K562 (cell line): ENCODE results near the gene JDP2. TPM values are rescaled to one million over a fixed set of nuclear protein-coding genes. Genes with fewer than 3 reads are reported as not detected.

ENCODE experiments used
- ATAC-seq: fragments of 200-7000 bp; cut with Tn5 transposase; 3 replicates; pipeline ENCODE4 v1.9.1; 2020; ENCODE audit warnings: moderate library complexity
- BruUV-seq: library from RNA; stranded (reverse); fragments of 400-500 nt; replicated peaks from 2 replicates; lab custom pipeline; 2021; lab: Mats Ljungman, UMichigan
- CTCF ChIA-PET: fragments of 300-600 bp; formaldehyde crosslinking; extraction: SDS; loops from one replicate; lab custom pipeline; 2021; ENCODE audit warnings: low intra/inter-chr PET ratio; lab: Yijun Ruan, JAX
- POLR2A ChIA-PET: fragments of 300-600, 350-650 bp; sonication (Branson Sonifier 250); formaldehyde crosslinking; extraction: SDS; loops from one replicate; lab custom pipeline; 2021; ENCODE audit warnings: antibody characterized with exemption, inconsistent platforms; lab: Yijun Ruan, JAX
- DNase-seq, 4 experiments: peaks; one replicate each; pipeline versions ENCODE4 v3.0.0 to v3.0.0-alpha.2; 2011 to 2018; ENCODE audit warnings: low spot score in 3 of 4, mixed read lengths in 3 of 4; ENCODE audit errors: extremely low read depth in 1 of 4
- FAIRE-seq: peaks from 2 replicates; lab custom pipeline; 2011; peaks lifted over from hg19 to GRCh38; lab: Jason Lieb, UNC
- H2AFZ ChIP-seq: 2 replicates; pipeline ENCODE4 v1.6.0; 2011; ENCODE audit warnings: low read depth, low read length, control low read depth, inconsistent platforms
- H3K27ac ChIP-seq: fragments of 200-600 bp; 3 replicates; pipeline ENCODE4 v1.8.0; 2011; ENCODE audit warnings: low read depth, mild to moderate bottlenecking, control low read depth, inconsistent platforms, low read length, moderate library complexity, mixed read lengths; ENCODE audit errors: extremely low read depth
- H3K27me3 ChIP-seq, 2 experiments: fragments of 300-600 bp in 1 of 2; 2 replicates in 1 of 2; 3 replicates in 1 of 2; pipeline versions ENCODE4 v1.6.0 to v1.8.0; 2011; ENCODE audit warnings: inconsistent platforms in 2 of 2, low read length in 2 of 2, mild to moderate bottlenecking in 1 of 2, mixed read lengths in 1 of 2, moderate library complexity in 1 of 2; ENCODE audit not compliant: control insufficient read depth in 2 of 2, insufficient read depth in 2 of 2
- H3K36me3 ChIP-seq: fragments of 300-600 bp; 3 replicates; pipeline ENCODE4 v1.8.0; 2011; ENCODE audit warnings: mild to moderate bottlenecking, low read length, inconsistent platforms; ENCODE audit not compliant: control insufficient read depth, insufficient read depth
- H3K4me1 ChIP-seq, 2 experiments: fragments of 200-600 bp in 1 of 2; replicated peaks in 1 of 2; 2 replicates in 1 of 2; 3 replicates in 1 of 2; pipeline versions ENCODE4 v1.5.1 to v1.8.0; 2011; ENCODE audit warnings: inconsistent platforms in 2 of 2, low read length in 2 of 2, mild to moderate bottlenecking in 1 of 2, mixed read lengths in 1 of 2, moderate library complexity in 1 of 2; ENCODE audit not compliant: control insufficient read depth in 2 of 2, insufficient read depth in 2 of 2
- H3K4me2 ChIP-seq: 2 replicates; pipeline ENCODE4 v1.6.1; 2011; ENCODE audit warnings: low read length, control low read depth, inconsistent platforms, mixed read lengths; ENCODE audit not compliant: insufficient read depth
- H3K4me3 ChIP-seq: fragments of 200-600 bp; sonication (generic), shearing (Covaris generic); 2 replicates; pipeline ENCODE4 v1.5.1; 2016; ENCODE audit warnings: control low read depth, inconsistent platforms
- H3K79me2 ChIP-seq: fragments of 200-600 bp; 3 replicates; pipeline ENCODE4 v1.8.0; 2011; ENCODE audit warnings: low read length, inconsistent platforms; ENCODE audit not compliant: control insufficient read depth, insufficient read depth
- H3K9ac ChIP-seq, 2 experiments: 2 replicates each; pipeline versions ENCODE4 v1.6.0 to v1.6.1; 2011; ENCODE audit warnings: low read depth in 2 of 2, low read length in 2 of 2, control low read depth in 1 of 2, inconsistent platforms in 1 of 2, mild to moderate bottlenecking in 1 of 2, mixed read lengths in 1 of 2; ENCODE audit not compliant: insufficient read depth in 1 of 2
- H3K9me1 ChIP-seq: one replicate; pipeline ENCODE4 v1.6.0; 2011; ENCODE audit warnings: inconsistent platforms, mild to moderate bottlenecking, low read length, moderate library complexity; ENCODE audit not compliant: control insufficient read depth, insufficient read depth
- H3K9me3 ChIP-seq: replicated peaks from 2 replicates; pipeline ENCODE4 v1.5.1; 2011; ENCODE audit warnings: low read depth, low read length, inconsistent platforms; ENCODE audit not compliant: control insufficient read depth, insufficient read depth
- H4K20me1 ChIP-seq: replicated peaks from 2 replicates; pipeline ENCODE4 v1.6.1; 2011; ENCODE audit warnings: low read length, inconsistent platforms, mixed read lengths; ENCODE audit not compliant: control insufficient read depth, insufficient read depth
- BRD9 ChIP-seq: fragments of 450-650 bp; IDR thresholded peaks from 2 replicates; pipeline ENCODE4 v1.6.1; 2018; ENCODE audit warnings: low read depth; ENCODE audit not compliant: partially characterized antibody
- KHSRP ChIP-seq: fragments of 450-650 bp; IDR thresholded peaks from 2 replicates; pipeline ENCODE4 v1.6.1; 2017
- THRA ChIP-seq: fragments of 450-650 bp; IDR thresholded peaks from 2 replicates; pipeline ENCODE4 v1.6.1; 2017; ENCODE audit warnings: mild to moderate bottlenecking, moderate library complexity
- ZNF121 ChIP-seq: sonication (generic); formaldehyde crosslinking; conservative IDR thresholded peaks from 2 replicates; pipeline ENCODE4 v1.8.0; 2022; ENCODE audit warnings: missing genetic modification reagents
- ZNF609 ChIP-seq: sonication (generic); formaldehyde crosslinking; IDR thresholded peaks from 2 replicates; pipeline ENCODE4 v1.8.1; 2023; ENCODE audit warnings: missing genetic modification reagents, mild to moderate bottlenecking, borderline replicate concordance
- WGBS: fragments of 100-300 bp; shearing (Covaris generic); methylation state at CpG from one replicate; pipeline ENCODE4 v1.1.6; 2016; ENCODE audit warnings: low coverage, mixed read lengths; ENCODE audit not compliant: insufficient coverage; ENCODE audit errors: missing lambda C conversion rate; 5-methylcytosine and 5-hydroxymethylcytosine counted together
- in situ Hi-C: fragments of 300-500 bp; cut with MboI; formaldehyde crosslinking; loops from 4 replicates; pipeline ENCODE4 v1.15.0; 2018; ENCODE audit warnings: inconsistent platforms, mixed read lengths
- intact Hi-C: fragments of 100-400 bp; cut with micrococcal nuclease; formaldehyde crosslinking; loops from 2 replicates; pipeline ENCODE4 v1.14.2; 2022
- polyA plus RNA-seq, 8 experiments: library from polyadenylated mRNA; depleted of rRNA in 4 of 8; stranded (reverse) in 5 of 8; unstranded in 3 of 8; fragments of >200 nt; fragmentation: Nextera tagmentation in 2 of 8; fragmentation: Illumina TruSeq in 1 of 8; extraction: Ambion mirVana in 2 of 8; extraction: Trizol in 1 of 8; gene quantifications; 2 replicates each; pipeline versions ENCODE4 v1.2.1 to v1.2.3, GENCODE V29; 2011 to 2014; ENCODE audit warnings: inconsistent platforms in 1 of 8, missing spikeins in 1 of 8
- total RNA-seq, 7 experiments: library from RNA; depleted of rRNA in 6 of 7; stranded (reverse); fragments of >200 nt in 6 of 7; fragmentation: Illumina TruSeq in 2 of 7; extraction: Trizol in 2 of 7; gene quantifications; 2 replicates each; pipeline versions ENCODE4 v1.2.1 to v1.2.3, GENCODE V29; 2011 to 2021; ENCODE audit warnings: low replicate concordance in 1 of 7

Gene JDP2
- total and polyA plus RNA-seq, 9 of the 15 experiments (the other 6 are each of a cell fraction or from before 2014, with no cell fraction given): 0.27 to 13.8 (median 3.1) TPM

GRCh38 chr14:75484711-75485429 lies 57.0 kb downstream of the JDP2 start:
- ChIA-PET CTCF (no interaction called here), POLR2A (interaction anchor here (0.5 to 0.7 kb wide), 2 partner anchors 24 to 27 kb away, joined by 3 read pairs; no protein-coding TSS in a partner anchor)
- no peaks in the 10 kb centered on the region for H3K9me3 ChIP-seq
- FAIRE-seq (no peak), DNase-seq (no peak), ATAC-seq (no peak)
- no peak for TF ChIP-seq KHSRP
- TF ChIP-seq ZNF609 (CRISPR knock-in tag): no peak
- TF ChIP-seq BRD9: no peak
- TF ChIP-seq ZNF121 (CRISPR knock-in tag): no peak
- no peak for TF ChIP-seq THRA
- H4K20me1 ChIP-seq: no peaks in the 10 kb centered on the region
- H3K27ac ChIP-seq: no peak overlapping the region
- H3K9ac ChIP-seq: no peak overlapping the region
- H3K4me3 ChIP-seq: no peak overlapping the region
- no peaks in the 10 kb centered on the region for H3K9me1 ChIP-seq
- intact Hi-C loops (loop anchor here (5.0 kb wide), 1 partner anchor 358 kb away; the partner anchor contains the start of gene NEK9), in situ Hi-C loops (loop anchor here (10.0 kb wide), 1 partner anchor 340 kb away; no protein-coding TSS in a partner anchor)
- no peak overlapping the region for H2AFZ ChIP-seq
- no peaks in the 10 kb centered on the region for H3K27me3 ChIP-seq
- no peaks in the 10 kb centered on the region for H3K36me3 ChIP-seq
- peaks cover 5 to 12% of the 10 kb centered on the region in 2 experiments; a peak in 3 of 5 replicates for H3K4me1 ChIP-seq
- BruUV-seq: no TSS peak
- no peak overlapping the region for H3K4me2 ChIP-seq
- WGBS: 14% methylated on average over 4 of the region's 4 CpGs
- H3K79me2 ChIP-seq: no peaks in the 10 kb centered on the region
